HepG2 (cell line): Measurements from ENCODE around the gene DYSF. TPM values are rescaled to one million over a fixed set of nuclear protein-coding genes. Genes with fewer than 3 reads are reported as not detected.

Source experiments
- ATAC-seq: fragments of 200-7000 bp; cut with Tn5 transposase; 3 replicates; pipeline ENCODE4 v1.9.1; 2020; ENCODE audit warnings: mild to moderate bottlenecking, moderate library complexity
- BruUV-seq: library from RNA; stranded (reverse); fragments of 400-500 nt; replicated peaks from 2 replicates; lab custom pipeline; 2021; lab: Mats Ljungman, UMichigan
- CTCF ChIA-PET: fragments of 300-600 bp; formaldehyde crosslinking; extraction: SDS; loops from one replicate; lab custom pipeline; 2021; ENCODE audit warnings: low total read pairs, inconsistent platforms, low intra/inter-chr PET ratio; lab: Yijun Ruan, JAX
- POLR2A ChIA-PET: fragments of 350-600 bp; sonication (Branson Sonifier 250); formaldehyde crosslinking; loops from one replicate; lab custom pipeline; 2020; ENCODE audit warnings: antibody characterized with exemption, inconsistent platforms; lab: Yijun Ruan, JAX
- DNase-seq: peaks from one replicate; pipeline ENCODE4 v3.0.0-alpha.2; 2015; ENCODE audit warnings: low spot score
- FAIRE-seq: peaks from 3 replicates; lab custom pipeline; 2011; peaks lifted over from hg19 to GRCh38; lab: Jason Lieb, UNC
- H2AFZ ChIP-seq: one replicate; pipeline ENCODE4 v1.6.1; 2011; ENCODE audit warnings: low read length, inconsistent platforms
- H3K27ac ChIP-seq: fragments of 300-600 bp; 3 replicates; pipeline ENCODE4 v1.8.0; 2011; ENCODE audit warnings: mixed run types, mild to moderate bottlenecking, mixed read lengths, low read length, inconsistent platforms; ENCODE audit not compliant: insufficient read depth; ENCODE audit errors: extremely low read length
- H3K27me3 ChIP-seq, 2 experiments: fragments of 200-600 bp in 1 of 2; 2 replicates in 1 of 2; 3 replicates in 1 of 2; pipeline versions ENCODE4 v1.6.0 to v1.8.0; 2011; ENCODE audit warnings: low read length in 2 of 2, mild to moderate bottlenecking in 2 of 2, moderate library complexity in 2 of 2, inconsistent platforms in 1 of 2; ENCODE audit not compliant: insufficient read depth in 2 of 2, control insufficient read depth in 1 of 2
- H3K36me3 ChIP-seq, 2 experiments: fragments of 200-600 bp in 1 of 2; replicated peaks in 1 of 2; 2 replicates in 1 of 2; 3 replicates in 1 of 2; pipeline versions ENCODE4 v1.5.1 to v1.8.0; 2011; ENCODE audit warnings: low read length in 2 of 2, inconsistent platforms in 1 of 2; ENCODE audit not compliant: insufficient read depth in 2 of 2, control insufficient read depth in 1 of 2
- H3K4me1 ChIP-seq: 2 replicates; pipeline ENCODE4 v1.5.1; 2012; ENCODE audit warnings: low read length, inconsistent platforms; ENCODE audit not compliant: insufficient read depth
- H3K4me2 ChIP-seq: 2 replicates; pipeline ENCODE4 v1.6.0; 2011; ENCODE audit warnings: low read depth, low read length, inconsistent platforms
- H3K4me3 ChIP-seq, 3 experiments: fragments of 200-600 bp in 1 of 3; sonication (generic), shearing (Covaris generic) in 1 of 3; replicated peaks in 1 of 3; 2 replicates each; pipeline ENCODE4 v1.5.1; 2011 to 2016; ENCODE audit warnings: low read length in 3 of 3, inconsistent platforms in 2 of 3, low read depth in 2 of 3, mild to moderate bottlenecking in 2 of 3, control low read depth in 1 of 3, mixed read lengths in 1 of 3; ENCODE audit not compliant: insufficient read depth in 1 of 3
- H3K79me2 ChIP-seq: one replicate; pipeline ENCODE4 v1.6.1; 2011; ENCODE audit warnings: low read length, inconsistent platforms; ENCODE audit not compliant: insufficient read depth
- H3K9ac ChIP-seq: 2 replicates; pipeline ENCODE4 v1.6.0; 2011; ENCODE audit warnings: mild to moderate bottlenecking, low read depth, low read length, inconsistent platforms; ENCODE audit not compliant: insufficient read depth
- H3K9me3 ChIP-seq: 2 replicates; pipeline ENCODE4 v1.5.1; 2012; ENCODE audit warnings: mild to moderate bottlenecking, low read length
- H4K20me1 ChIP-seq: 2 replicates; pipeline ENCODE4 v1.6.0; 2011; ENCODE audit warnings: inconsistent platforms, mild to moderate bottlenecking, low read length, moderate library complexity; ENCODE audit not compliant: insufficient read depth
- BCL3 ChIP-seq: sonication (generic); formaldehyde crosslinking; IDR thresholded peaks from 2 replicates; pipeline ENCODE4 v1.5.1; 2020; ENCODE audit warnings: mild to moderate bottlenecking, missing genetic modification reagents, moderate library complexity
- CENPBD1 ChIP-seq: sonication (generic); formaldehyde crosslinking; IDR thresholded peaks from 2 replicates; pipeline ENCODE4 v1.8.0; 2022; ENCODE audit warnings: missing genetic modification reagents, low read depth, mild to moderate bottlenecking, borderline replicate concordance
- FOXM1 ChIP-seq: sonication (generic); formaldehyde crosslinking; IDR thresholded peaks from 2 replicates; pipeline ENCODE4 v1.5.0; 2020; ENCODE audit warnings: missing genetic modification reagents
- GTF3A ChIP-seq: sonication (generic); formaldehyde crosslinking; conservative IDR thresholded peaks from 2 replicates; pipeline ENCODE4 v1.4.0; 2020; ENCODE audit warnings: mild to moderate bottlenecking, missing genetic modification reagents
- IRX3 ChIP-seq: sonication (generic); formaldehyde crosslinking; IDR thresholded peaks from 2 replicates; pipeline ENCODE4 v1.8.1; 2023; ENCODE audit warnings: mild to moderate bottlenecking, low read depth, missing genetic modification reagents, borderline replicate concordance
- KDM1A ChIP-seq: IDR thresholded peaks from 2 replicates; pipeline ENCODE4 v1.6.1; 2016; ENCODE audit warnings: missing compliant biosample characterization
- KLF6 ChIP-seq: IDR thresholded peaks from 2 replicates; pipeline ENCODE4 v1.8.0; 2016; ENCODE audit warnings: missing biosample characterization, missing genetic modification reagents
- MYPOP ChIP-seq: sonication (generic); formaldehyde crosslinking; IDR thresholded peaks from 2 replicates; pipeline ENCODE4 v1.8.1; 2023; ENCODE audit warnings: mild to moderate bottlenecking, moderate library complexity, missing genetic modification reagents
- NBN ChIP-seq: fragments of 450-650 bp; conservative IDR thresholded peaks from 2 replicates; pipeline ENCODE4 v1.6.1; 2017
- PHF21A ChIP-seq: sonication (generic); formaldehyde crosslinking; IDR thresholded peaks from 2 replicates; pipeline ENCODE4 v1.5.0; 2020; ENCODE audit warnings: mild to moderate bottlenecking, missing genetic modification reagents
- RAD21 ChIP-seq: fragments of 450-650 bp; formaldehyde crosslinking; IDR thresholded peaks from 2 replicates; pipeline ENCODE4 v1.5.0; 2020; ENCODE audit warnings: mild to moderate bottlenecking
- SMARCC2 ChIP-seq: fragments of 450-650 bp; IDR thresholded peaks from 2 replicates; pipeline ENCODE4 v1.6.1; 2017; ENCODE audit warnings: antibody characterized with exemption, mild to moderate bottlenecking
- SNRNP70 ChIP-seq: fragments of 200-400 bp; formaldehyde crosslinking; IDR thresholded peaks from 2 replicates; pipeline ENCODE4 v1.6.1; 2017; ENCODE audit warnings: mild to moderate bottlenecking, low read depth, low read length, moderate library complexity
- ZNF142 ChIP-seq: sonication (generic); formaldehyde crosslinking; IDR thresholded peaks from 2 replicates; pipeline ENCODE4 v1.4.0; 2020; ENCODE audit warnings: missing genetic modification reagents
- ZNF468 ChIP-seq: sonication (generic); formaldehyde crosslinking; IDR thresholded peaks from 2 replicates; pipeline ENCODE4 v1.8.0; 2022; ENCODE audit warnings: mild to moderate bottlenecking, moderate library complexity, missing genetic modification reagents
- WGBS: methylation state at CpG from one replicate; pipeline ENCODE4 v1.1.6; 2017; ENCODE audit warnings: low lambda C conversion rate; 5-methylcytosine and 5-hydroxymethylcytosine counted together
- in situ Hi-C: cut with HindIII; loops from 2 replicates; pipeline ENCODE4 v1.10.0; 2017; ENCODE audit warnings: low pct_unique_long_range_greater_than_20kb; ENCODE audit not compliant: extremely low pct_ligation_motif_present
- intact Hi-C: fragments of 100-400 bp; cut with micrococcal nuclease; formaldehyde crosslinking; loops from one replicate; pipeline ENCODE4 v1.10.0; 2022; ENCODE audit not compliant: unreplicated experiment
- polyA plus RNA-seq, 8 experiments: library from polyadenylated mRNA; depleted of rRNA in 3 of 8; stranded (reverse) in 7 of 8; unstranded in 1 of 8; fragments of >200 nt; fragmentation: Illumina TruSeq in 4 of 8; extraction: Trizol in 4 of 8; gene quantifications; 2 replicates each; pipeline versions ENCODE4 v1.2.1 to v1.2.3, GENCODE V29; 2011 to 2016; ENCODE audit warnings: low read depth in 4 of 8, missing spikeins in 1 of 8, mixed read lengths in 1 of 8; ENCODE audit not compliant: insufficient read depth in 1 of 8
- total RNA-seq, 5 experiments: library from RNA; depleted of rRNA; stranded (reverse); fragments of >200 nt; fragmentation: Illumina TruSeq; extraction: Trizol; gene quantifications; 2 replicates each; pipeline ENCODE4 v1.2.3, GENCODE V29; 2016; ENCODE audit warnings: low read depth in 1 of 5

DYSF gene
- total and polyA plus RNA-seq, 2 of the 13 experiments (the other 11 are each of a cell fraction or from before 2014, with no cell fraction given) = 0.15 to 2.4 TPM

GRCh38 chr2:71706121-71706520 lies 252.8 kb downstream of the DYSF start:
- no peak overlapping the region for H3K4me3 ChIP-seq
- no peak overlapping the region for H3K9ac ChIP-seq
- FAIRE-seq (no peak), DNase-seq (no peak), ATAC-seq (no peak)
- no peak overlapping the region for H3K27ac ChIP-seq
- no peak overlapping the region for H3K4me2 ChIP-seq
- ChIA-PET CTCF (no interaction called here), POLR2A (no interaction called here)
- H3K79me2 ChIP-seq = no peaks in the 10 kb centered on the region
- no peaks in the 10 kb centered on the region for H3K36me3 ChIP-seq
- no peaks in the 10 kb centered on the region for H4K20me1 ChIP-seq
- H3K27me3 ChIP-seq = peaks cover 2 to 15% of the 10 kb centered on the region in 2 experiments; a peak in 2 of 5 replicates
- H3K4me1 ChIP-seq = peaks cover 20% of the 10 kb centered on the region
- H3K9me3 ChIP-seq = no peaks in the 10 kb centered on the region
- intact Hi-C loops (no loop called here), in situ Hi-C loops (no loop called here)
- BruUV-seq = no TSS peak
- WGBS = 30% methylated on average over 4 of the region's 4 CpGs
- H2AFZ ChIP-seq = no peak overlapping the region
- TF ChIP-seq ZNF142 (CRISPR knock-in tag) (no peak), NBN (no peak), FOXM1 (no peak), KLF6 (CRISPR knock-in tag) (no peak), SMARCC2 (no peak), CENPBD1 (CRISPR knock-in tag) (no peak), ZNF468 (no peak), RAD21 (CRISPR knock-in tag) (no peak), SNRNP70 (no peak), KDM1A (CRISPR knock-in tag) (no peak), IRX3 (CRISPR knock-in tag) (no peak), GTF3A (no peak), MYPOP (no peak), PHF21A (CRISPR knock-in tag) (no peak), BCL3 (CRISPR knock-in tag) (no peak)
